SK-N-SH (cell line): ENCODE results near the gene CST9L. TPM values are rescaled to one million over a fixed set of nuclear protein-coding genes. Genes with fewer than 3 reads are reported as not detected.

ENCODE experiments used
- CTCF ChIA-PET: fragments of 300-600, 350-600 bp; formaldehyde crosslinking; extraction: SDS; loops from one replicate; lab custom pipeline; 2021; lab: Yijun Ruan, JAX
- POLR2A ChIA-PET: fragments of 350-600 bp; sonication (Branson Sonifier 250); formaldehyde crosslinking; extraction: SDS; loops from one replicate; lab custom pipeline; 2020; ENCODE audit warnings: antibody characterized with exemption, inconsistent platforms; lab: Yijun Ruan, JAX
- DNase-seq: peaks from one replicate; pipeline ENCODE4 v3.0.0; 2012
- H2AFZ ChIP-seq: fragments of 200-600 bp; sonication (generic); 2 replicates; pipeline ENCODE4 v1.8.1; 2016; ENCODE audit warnings: antibody characterized with exemption, mild to moderate bottlenecking, low read depth
- H3F3A ChIP-seq: fragments of 200-600 bp; sonication (generic); replicated peaks from 2 replicates; pipeline ENCODE3; 2016; ENCODE audit warnings: antibody characterized with exemption, mild to moderate bottlenecking; ENCODE audit not compliant: insufficient read depth
- H3K27ac ChIP-seq, 2 experiments: fragments of 200-500 bp in 1 of 2; fragments of 200-600 bp in 1 of 2; sonication (Bioruptor generic) in 1 of 2; sonication (generic), shearing (Covaris generic) in 1 of 2; 2 replicates each; pipeline versions ENCODE4 v1.5.1 to v1.6.1; 2014 to 2016; ENCODE audit warnings: low read depth in 2 of 2, inconsistent platforms in 1 of 2, low read length in 1 of 2, mild to moderate bottlenecking in 1 of 2, mixed read lengths in 1 of 2
- H3K27me3 ChIP-seq: fragments of 200-600 bp; sonication (generic), shearing (Covaris generic); 2 replicates; pipeline ENCODE4 v1.6.1; 2016; ENCODE audit warnings: mixed run types; ENCODE audit not compliant: insufficient read depth
- H3K36me3 ChIP-seq, 2 experiments: fragments of 200-500 bp in 1 of 2; fragments of 200-600 bp in 1 of 2; sonication (Bioruptor generic) in 1 of 2; sonication (generic) in 1 of 2; replicated peaks in 1 of 2; 2 replicates each; pipeline versions ENCODE3 to v1.5.1; 2014 to 2016; ENCODE audit warnings: low read length in 1 of 2, mild to moderate bottlenecking in 1 of 2; ENCODE audit not compliant: insufficient read depth in 2 of 2, control insufficient read depth in 1 of 2
- H3K4me1 ChIP-seq, 2 experiments: fragments of 200-500 bp in 1 of 2; fragments of 200-600 bp in 1 of 2; sonication (Bioruptor generic) in 1 of 2; sonication (generic), shearing (Covaris generic) in 1 of 2; 2 replicates each; pipeline versions ENCODE4 v1.5.1 to v1.6.1; 2014 to 2016; ENCODE audit warnings: low read depth in 1 of 2, low read length in 1 of 2, mixed run types in 1 of 2; ENCODE audit not compliant: insufficient read depth in 2 of 2, control insufficient read depth in 1 of 2
- H3K4me2 ChIP-seq: fragments of 200-600 bp; sonication (generic), shearing (Covaris generic); 2 replicates; pipeline ENCODE4 v1.6.1; 2017; ENCODE audit warnings: mixed run types
- H3K4me3 ChIP-seq, 2 experiments: fragments of 200-500 bp in 1 of 2; fragments of 200-600 bp in 1 of 2; sonication (Bioruptor generic) in 1 of 2; sonication (generic), shearing (Covaris generic) in 1 of 2; 2 replicates each; pipeline versions ENCODE4 v1.5.1 to v1.8.1; 2014 to 2016; ENCODE audit warnings: low read depth in 2 of 2, inconsistent platforms in 1 of 2, low read length in 1 of 2, mild to moderate bottlenecking in 1 of 2, mixed read lengths in 1 of 2, moderate library complexity in 1 of 2
- H3K79me2 ChIP-seq: fragments of 200-600 bp; sonication (generic); 2 replicates; pipeline ENCODE4 v1.8.1; 2017; ENCODE audit warnings: mild to moderate bottlenecking; ENCODE audit not compliant: insufficient read depth
- H3K9ac ChIP-seq: fragments of 200-600 bp; sonication (generic); 2 replicates; pipeline ENCODE4 v1.6.1; 2017; ENCODE audit warnings: mixed run types
- H3K9me2 ChIP-seq: fragments of 200-600 bp; sonication (generic); 2 replicates; pipeline ENCODE4 v1.6.1; 2017; ENCODE audit warnings: mixed run types
- H3K9me3 ChIP-seq: fragments of 200-600 bp; sonication (generic); 2 replicates; pipeline ENCODE4 v1.6.1; 2017; ENCODE audit warnings: mixed run types, mild to moderate bottlenecking, moderate library complexity
- H4K20me1 ChIP-seq: fragments of 200-600 bp; sonication (generic); 2 replicates; pipeline ENCODE4 v1.6.1; 2017; ENCODE audit warnings: mild to moderate bottlenecking, mixed run types; ENCODE audit not compliant: insufficient read depth
- FOSL2 ChIP-seq: IDR thresholded peaks from 2 replicates; pipeline ENCODE4 v1.4.0; 2012; ENCODE audit warnings: low read depth, mild to moderate bottlenecking, moderate library complexity, borderline replicate concordance
- FOXJ3 ChIP-seq: sonication (generic); formaldehyde crosslinking; IDR thresholded peaks from 2 replicates; pipeline ENCODE4 v1.5.1; 2020; ENCODE audit warnings: mild to moderate bottlenecking, missing genetic modification reagents
- GABPA ChIP-seq: IDR thresholded peaks from 2 replicates; pipeline ENCODE4 v1.4.0; 2012; ENCODE audit warnings: low read depth, mild to moderate bottlenecking
- NFIC ChIP-seq: IDR thresholded peaks from 2 replicates; pipeline ENCODE4 v1.4.0; 2012; ENCODE audit warnings: borderline replicate concordance
- NRF1 ChIP-seq: IDR thresholded peaks from 2 replicates; pipeline ENCODE4 v1.6.1; 2012; ENCODE audit warnings: low read depth, mild to moderate bottlenecking, low read length
- RFX5 ChIP-seq: IDR thresholded peaks from 2 replicates; pipeline ENCODE4 v1.6.1; 2012; ENCODE audit warnings: mild to moderate bottlenecking, improper control_type of control experiment, low read length
- SIN3A ChIP-seq: IDR thresholded peaks from 2 replicates; pipeline ENCODE4 v1.6.1; 2012; ENCODE audit warnings: low read depth, mild to moderate bottlenecking, low read length, moderate library complexity, borderline replicate concordance
- SMC3 ChIP-seq: IDR thresholded peaks from 2 replicates; pipeline ENCODE4 v1.6.1; 2012; ENCODE audit warnings: low read depth, low read length, improper control_type of control experiment
- TAF1 ChIP-seq: IDR thresholded peaks from 2 replicates; pipeline ENCODE4 v1.6.1; 2012; ENCODE audit warnings: low read depth, mild to moderate bottlenecking, low read length, moderate library complexity, borderline replicate concordance
- TEAD4 ChIP-seq: IDR thresholded peaks from 2 replicates; pipeline ENCODE4 v1.4.0; 2012; ENCODE audit warnings: mild to moderate bottlenecking, borderline replicate concordance; ENCODE audit not compliant: insufficient read depth
- YY1 ChIP-seq: IDR thresholded peaks from 2 replicates; pipeline ENCODE4 v1.4.0; 2012; ENCODE audit warnings: low read depth, mild to moderate bottlenecking
- WGBS: methylation state at CpG from one replicate; pipeline ENCODE4 v1.1.6; 2017; ENCODE audit warnings: low lambda C conversion rate; 5-methylcytosine and 5-hydroxymethylcytosine counted together
- polyA plus RNA-seq, 3 experiments: library from polyadenylated mRNA; depleted of rRNA; stranded (reverse); fragments of >200 nt; gene quantifications; 2 replicates each; pipeline ENCODE4 v1.2.3, GENCODE V29; 2012
- TF ChIP-seq, protein P1 (sequence below): IDR thresholded peaks from 2 replicates; pipeline ENCODE4 v1.4.0; 2012; ENCODE audit warnings: low read depth, borderline replicate concordance
- TF ChIP-seq, protein P2 (sequence below): IDR thresholded peaks from 2 replicates; pipeline ENCODE4 v1.6.1; 2012; ENCODE audit warnings: mild to moderate bottlenecking, low read depth, low read length, moderate library complexity

The CST9L gene
- polyA plus RNA-seq, 1 of the 3 experiments (the other 2 are of a cell fraction), result not detected

DNA sequence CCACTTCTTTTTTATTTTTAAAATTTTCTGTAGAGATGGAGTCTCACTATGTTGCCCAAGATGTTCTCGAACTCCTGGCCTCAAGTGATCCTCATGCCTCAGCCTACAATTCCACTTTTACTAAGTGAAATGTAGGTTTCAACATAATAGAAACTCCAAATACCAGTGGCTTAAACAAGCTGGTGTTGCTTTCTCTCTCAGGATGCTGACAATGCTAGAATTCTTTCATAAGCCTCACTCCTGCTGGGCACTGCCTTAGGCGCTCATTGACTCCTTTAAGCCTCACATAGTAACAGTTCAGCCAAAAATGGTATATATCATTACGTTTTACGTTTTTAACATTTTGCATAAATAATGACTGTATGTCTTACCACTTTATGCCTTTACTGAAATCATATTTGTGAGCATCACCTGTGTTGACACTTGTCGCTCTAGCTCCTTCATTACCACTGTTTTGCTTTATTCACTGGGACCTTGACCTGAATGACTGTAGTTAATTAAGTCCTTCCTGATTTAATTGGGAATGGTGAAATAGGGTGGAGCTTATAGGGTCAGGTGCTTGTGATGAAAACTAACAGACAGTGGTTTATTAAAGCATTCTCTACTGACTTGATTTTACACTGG is 41.3 kb upstream of the CST9L start:
- Histone ChIP-seq H3K4me3 (no peak overlapping the region), H3K36me3 (no peaks in the 10 kb centered on the region), H4K20me1 (no peaks in the 10 kb centered on the region), H3K27ac (no peak overlapping the region), H3K4me2 (no peak overlapping the region), H3K9me2 (no peaks in the 10 kb centered on the region), H3K9ac (no peak overlapping the region), H3K27me3 (peaks cover 49% of the 10 kb centered on the region), H3K79me2 (no peaks in the 10 kb centered on the region), H3K4me1 (no peaks in the 10 kb centered on the region), H3F3A (no peaks in the 10 kb centered on the region), H3K9me3 (no peaks in the 10 kb centered on the region), H2AFZ (no peak overlapping the region)
- no peak for DNase-seq
- TF ChIP-seq RFX5, result no peak
- TF ChIP-seq YY1, result no peak
- no peak for TF ChIP-seq SIN3A
- TF ChIP-seq TEAD4, result no peak
- no peak for TF ChIP-seq TAF1
- no peak for TF ChIP-seq GABPA
- no peak for TF ChIP-seq SMC3
- TF ChIP-seq NFIC, result no peak
- TF ChIP-seq, protein P1, sequence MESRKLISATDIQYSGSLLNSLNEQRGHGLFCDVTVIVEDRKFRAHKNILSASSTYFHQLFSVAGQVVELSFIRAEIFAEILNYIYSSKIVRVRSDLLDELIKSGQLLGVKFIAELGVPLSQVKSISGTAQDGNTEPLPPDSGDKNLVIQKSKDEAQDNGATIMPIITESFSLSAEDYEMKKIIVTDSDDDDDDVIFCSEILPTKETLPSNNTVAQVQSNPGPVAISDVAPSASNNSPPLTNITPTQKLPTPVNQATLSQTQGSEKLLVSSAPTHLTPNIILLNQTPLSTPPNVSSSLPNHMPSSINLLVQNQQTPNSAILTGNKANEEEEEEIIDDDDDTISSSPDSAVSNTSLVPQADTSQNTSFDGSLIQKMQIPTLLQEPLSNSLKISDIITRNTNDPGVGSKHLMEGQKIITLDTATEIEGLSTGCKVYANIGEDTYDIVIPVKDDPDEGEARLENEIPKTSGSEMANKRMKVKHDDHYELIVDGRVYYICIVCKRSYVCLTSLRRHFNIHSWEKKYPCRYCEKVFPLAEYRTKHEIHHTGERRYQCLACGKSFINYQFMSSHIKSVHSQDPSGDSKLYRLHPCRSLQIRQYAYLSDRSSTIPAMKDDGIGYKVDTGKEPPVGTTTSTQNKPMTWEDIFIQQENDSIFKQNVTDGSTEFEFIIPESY, result no peak
- CTCF ChIA-PET, result interaction anchor here (1.1 to 9.5 kb wide), 3 partner anchors 10 to 167 kb away, joined by 3 to 92 read pairs (median 3); no protein-coding TSS in a partner anchor
- POLR2A ChIA-PET, result no interaction called here
- 64% methylated on average over 5 of the region's 5 CpGs for WGBS

DNA sequence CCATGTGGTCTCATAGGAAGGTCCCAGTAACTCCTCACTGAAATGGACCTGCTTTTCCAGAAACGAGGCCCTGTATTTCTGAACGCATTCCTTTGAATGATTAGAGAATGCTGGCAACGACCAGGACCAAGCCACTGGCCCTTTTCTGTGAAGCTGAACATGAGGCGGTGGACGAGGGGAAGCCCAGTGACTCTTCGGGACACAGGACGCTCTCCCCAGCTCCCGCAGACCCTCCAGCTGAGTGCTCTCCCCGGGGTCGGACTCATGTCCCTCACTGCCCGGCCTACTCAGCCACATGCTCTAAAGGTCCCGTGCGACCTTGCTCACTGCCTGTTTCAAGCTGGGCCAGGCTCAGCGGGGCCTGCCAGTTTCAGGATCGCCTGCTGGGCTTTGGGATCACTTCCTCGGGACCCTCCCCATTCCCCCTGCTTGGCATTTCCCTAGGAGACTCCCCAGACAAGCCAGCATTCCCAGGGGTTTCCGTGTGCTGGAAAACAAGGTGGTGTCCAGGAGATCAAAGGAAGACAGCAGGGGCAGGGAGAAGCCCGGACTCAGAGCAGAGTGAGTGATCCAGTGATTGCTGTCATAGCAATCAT is 40.1 kb upstream of the CST9L start:
- Histone ChIP-seq H3K4me1 (no peaks in the 10 kb centered on the region), H3K79me2 (no peaks in the 10 kb centered on the region), H3K9ac (no peak overlapping the region), H3K4me2 (no peak overlapping the region), H3K27ac (no peak overlapping the region), H3K36me3 (no peaks in the 10 kb centered on the region), H4K20me1 (no peaks in the 10 kb centered on the region), H3K9me3 (no peaks in the 10 kb centered on the region), H3F3A (no peaks in the 10 kb centered on the region), H3K4me3 (no peak overlapping the region), H3K9me2 (no peaks in the 10 kb centered on the region), H2AFZ (no peak overlapping the region), H3K27me3 (peaks cover 49% of the 10 kb centered on the region)
- no peak for DNase-seq
- ChIA-PET CTCF (interaction anchor here (1.1 to 9.5 kb wide), 5 partner anchors 9 to 258 kb away, joined by 3 to 92 read pairs (median 8); partner anchors contain the start of gene NXT1), POLR2A (no interaction called here)
- WGBS, result 45% methylated on average over 9 of the region's 18 CpGs
- no peak for TF ChIP-seq FOSL2
- TF ChIP-seq, protein P2, sequence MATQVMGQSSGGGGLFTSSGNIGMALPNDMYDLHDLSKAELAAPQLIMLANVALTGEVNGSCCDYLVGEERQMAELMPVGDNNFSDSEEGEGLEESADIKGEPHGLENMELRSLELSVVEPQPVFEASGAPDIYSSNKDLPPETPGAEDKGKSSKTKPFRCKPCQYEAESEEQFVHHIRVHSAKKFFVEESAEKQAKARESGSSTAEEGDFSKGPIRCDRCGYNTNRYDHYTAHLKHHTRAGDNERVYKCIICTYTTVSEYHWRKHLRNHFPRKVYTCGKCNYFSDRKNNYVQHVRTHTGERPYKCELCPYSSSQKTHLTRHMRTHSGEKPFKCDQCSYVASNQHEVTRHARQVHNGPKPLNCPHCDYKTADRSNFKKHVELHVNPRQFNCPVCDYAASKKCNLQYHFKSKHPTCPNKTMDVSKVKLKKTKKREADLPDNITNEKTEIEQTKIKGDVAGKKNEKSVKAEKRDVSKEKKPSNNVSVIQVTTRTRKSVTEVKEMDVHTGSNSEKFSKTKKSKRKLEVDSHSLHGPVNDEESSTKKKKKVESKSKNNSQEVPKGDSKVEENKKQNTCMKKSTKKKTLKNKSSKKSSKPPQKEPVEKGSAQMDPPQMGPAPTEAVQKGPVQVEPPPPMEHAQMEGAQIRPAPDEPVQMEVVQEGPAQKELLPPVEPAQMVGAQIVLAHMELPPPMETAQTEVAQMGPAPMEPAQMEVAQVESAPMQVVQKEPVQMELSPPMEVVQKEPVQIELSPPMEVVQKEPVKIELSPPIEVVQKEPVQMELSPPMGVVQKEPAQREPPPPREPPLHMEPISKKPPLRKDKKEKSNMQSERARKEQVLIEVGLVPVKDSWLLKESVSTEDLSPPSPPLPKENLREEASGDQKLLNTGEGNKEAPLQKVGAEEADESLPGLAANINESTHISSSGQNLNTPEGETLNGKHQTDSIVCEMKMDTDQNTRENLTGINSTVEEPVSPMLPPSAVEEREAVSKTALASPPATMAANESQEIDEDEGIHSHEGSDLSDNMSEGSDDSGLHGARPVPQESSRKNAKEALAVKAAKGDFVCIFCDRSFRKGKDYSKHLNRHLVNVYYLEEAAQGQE, result no peak
- no peak for TF ChIP-seq TAF1
- no peak for TF ChIP-seq NRF1
- no peak for TF ChIP-seq FOXJ3 (CRISPR knock-in tag)
